Stimulated activated CD8-positive, alpha-beta memory T cell treated with anti-CD3 and anti-CD28 coated beads, Interleukin-12 subunit alpha, Interleukin-12 subunit beta, amount 100 ng/mL, for 24 hours (primary cell): ENCODE results near the gene TCF12.
"Not testable (repeated sequence)": the region's sequence is repeated elsewhere in the genome, so short reads cannot be mapped to it uniquely, and the experiment has no call there.

Experiments used
- DNase-seq: peaks from one replicate; pipeline ENCODE4 v3.0.0-alpha.2; 2020; ENCODE audit errors: extremely low read depth

The TCF12 gene

DNA sequence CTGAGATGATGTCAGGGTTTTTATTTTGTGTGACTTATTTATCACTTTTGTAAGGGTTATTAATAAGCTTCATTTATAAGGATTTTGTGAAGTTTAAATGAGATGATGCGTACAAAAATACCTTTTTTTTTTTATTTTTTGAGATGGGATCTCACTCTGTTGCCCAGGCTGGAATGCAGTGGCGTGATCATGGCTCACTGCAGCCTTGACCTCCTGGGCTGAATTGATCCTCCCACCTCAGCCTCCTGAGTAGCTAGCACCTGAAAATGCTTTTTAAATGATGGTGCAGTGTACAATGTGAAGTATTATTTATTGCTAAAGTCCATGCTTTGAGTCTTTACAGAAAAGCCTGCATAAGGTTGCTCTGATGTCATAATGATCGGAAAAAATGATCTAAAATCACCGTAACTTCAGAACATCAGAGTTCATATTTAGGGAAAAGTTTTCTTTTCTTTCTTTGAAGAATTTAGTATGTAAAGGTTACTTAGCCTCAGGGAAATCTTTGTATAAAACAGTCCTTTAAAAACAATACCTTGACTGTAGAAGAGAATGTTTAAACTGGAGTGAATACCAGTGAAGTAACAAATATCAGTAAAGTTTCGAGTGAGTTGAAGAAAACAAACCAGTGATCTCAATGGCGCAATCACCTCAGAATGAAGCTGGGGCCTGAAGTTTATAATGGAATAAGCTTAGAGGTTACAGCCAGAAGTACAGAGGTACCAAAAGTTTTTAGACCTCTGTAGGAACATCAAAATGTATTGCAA, 29.7 kb downstream of the TCF12 start:
- DNase-seq: no peak

GRCh38 chr15:56948764-56949101, 30.3 kb downstream of the TCF12 start:
- DNase-seq: no peak

DNA sequence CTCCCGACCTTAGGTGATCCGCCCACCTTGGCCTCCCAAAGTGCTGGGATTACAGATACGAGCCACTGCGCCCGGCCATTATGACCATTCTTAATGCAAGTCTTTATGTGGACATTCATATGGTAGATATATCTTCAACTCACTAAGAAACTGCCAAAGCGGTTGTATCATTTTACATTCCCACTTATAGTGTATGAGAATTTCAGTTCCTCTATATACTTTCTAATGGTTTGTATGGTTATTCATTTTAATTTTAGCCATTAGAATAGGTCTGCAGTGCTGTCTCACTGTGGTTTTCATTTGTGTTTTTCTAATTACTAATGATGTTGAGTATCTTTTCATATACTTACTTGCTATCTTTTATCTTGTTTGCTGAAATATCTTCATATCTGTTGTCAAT, 32.5 kb downstream of the TCF12 start:
- no peak for DNase-seq

GRCh38 chr15:56953790-56954189, 35.3 kb downstream of the TCF12 start:
- DNase-seq: no peak

- DNase-seq: not testable (repeated sequence)
These were observed 36.6 kb downstream of the TCF12 start for GRCh38 chr15:56955011-56955410.

DNA sequence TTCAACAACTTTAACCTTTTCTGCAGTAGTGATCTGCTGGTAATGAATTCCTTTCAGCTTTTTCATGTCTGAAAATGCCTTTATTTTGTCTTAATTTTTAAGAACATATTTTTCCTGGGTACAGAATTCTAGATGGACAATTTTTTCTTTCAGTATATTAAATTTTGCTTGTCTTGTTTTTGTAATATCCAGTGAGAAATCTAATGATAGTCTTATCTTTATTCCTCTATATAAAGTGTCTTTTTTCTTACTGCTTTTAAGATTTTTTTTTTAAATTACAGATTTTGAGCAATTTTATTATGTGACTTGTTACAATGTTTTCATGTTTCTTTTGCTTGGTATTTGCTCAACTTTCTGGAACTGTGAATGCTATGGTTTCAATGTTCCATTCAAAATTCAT, 38.1 kb downstream of the TCF12 start:
- DNase-seq: no peak

- DNase-seq: no peak
These were observed 39.5 kb downstream of the TCF12 start for GRCh38 chr15:56957812-56958406.

DNA sequence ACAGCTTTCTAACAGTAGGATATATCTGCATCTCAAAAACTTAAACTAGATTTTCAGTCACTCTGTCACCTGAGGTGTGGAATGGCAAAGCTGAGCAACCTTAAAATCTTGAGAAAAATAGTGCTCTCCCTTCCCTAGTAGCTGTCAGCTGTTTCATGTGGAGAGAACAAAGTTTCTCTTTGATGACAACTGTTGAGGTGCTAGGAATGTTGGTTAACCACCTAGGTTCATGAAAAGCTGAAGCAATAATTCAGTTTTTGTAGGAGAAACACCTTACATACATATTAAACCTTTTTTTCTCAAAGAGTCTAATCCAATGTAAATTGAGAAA, 40.8 kb downstream of the TCF12 start:
- no peak for DNase-seq

- no peak for DNase-seq
These were observed 41.7 kb downstream of the TCF12 start for GRCh38 chr15:56960116-56960515.

- DNase-seq: no peak
These were observed 44.7 kb downstream of the TCF12 start for GRCh38 chr15:56963126-56963525.

- DNase-seq: no peak
These were observed 45.3 kb downstream of the TCF12 start for GRCh38 chr15:56963710-56964109.

DNA sequence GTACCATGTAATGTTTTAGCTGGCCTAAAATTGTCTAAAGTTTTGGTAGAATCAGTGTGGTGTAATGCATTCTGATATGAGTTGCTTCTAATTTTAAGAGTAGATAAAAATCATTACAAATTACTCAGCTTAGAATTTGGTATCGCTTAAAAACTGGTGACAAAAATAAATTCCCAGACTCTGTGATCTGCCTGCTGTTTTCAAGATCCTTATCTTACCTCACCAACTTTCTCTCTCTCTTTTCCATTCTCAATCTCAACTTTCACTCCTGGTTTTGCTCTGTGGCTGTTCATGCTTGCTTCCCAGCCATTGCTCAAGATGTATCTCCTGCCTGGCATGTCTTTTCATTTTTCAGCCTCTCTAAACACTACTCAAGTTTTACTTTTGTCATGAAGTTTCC, 45.7 kb downstream of the TCF12 start:
- DNase-seq: no peak

GRCh38 chr15:56965231-56966013, 47.0 kb downstream of the TCF12 start:
- DNase-seq: no peak

DNA sequence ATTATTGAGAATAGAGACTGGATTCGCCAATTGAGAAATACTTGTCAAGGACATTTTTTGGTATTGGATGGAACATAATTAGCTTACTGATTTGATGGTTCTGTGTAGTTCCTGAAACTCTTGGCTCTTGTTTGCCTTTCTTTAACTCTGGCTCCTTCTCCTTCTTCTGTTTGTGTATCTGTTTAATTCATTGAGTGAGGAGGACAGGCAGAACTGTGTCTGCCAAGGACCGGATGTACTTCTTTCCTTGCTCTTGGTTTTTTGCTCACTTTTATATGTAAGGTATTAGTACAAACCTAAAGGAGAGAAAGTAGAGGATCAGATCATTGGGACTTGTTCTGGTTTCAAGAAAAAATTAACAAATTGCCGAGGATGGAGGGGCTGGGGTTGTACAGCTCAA, 48.9 kb downstream of the TCF12 start:
- no peak for DNase-seq

GRCh38 chr15:56968256-56968655, 49.8 kb downstream of the TCF12 start:
- no peak for DNase-seq

DNA sequence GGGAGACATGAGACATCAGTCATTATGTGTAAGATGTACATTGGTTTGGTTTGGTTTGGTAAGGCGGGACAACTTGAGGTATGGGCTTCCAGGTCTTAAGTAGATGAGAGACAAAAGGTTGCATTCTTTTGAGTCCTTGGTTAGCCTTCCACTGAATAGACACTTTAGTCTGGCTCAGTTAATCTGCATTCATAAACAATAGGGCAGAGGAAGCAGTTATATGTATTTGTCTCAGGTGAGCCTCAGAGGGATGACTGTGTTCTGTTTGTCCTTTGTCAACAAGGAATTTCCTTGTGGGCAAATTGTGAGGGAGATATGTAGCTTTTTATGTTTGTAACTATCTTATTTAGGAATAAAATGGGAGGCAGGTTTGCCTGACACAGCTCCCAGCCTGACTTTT, 50.4 kb downstream of the TCF12 start:
- no peak for DNase-seq

- no peak for DNase-seq
These were observed 50.9 kb downstream of the TCF12 start for GRCh38 chr15:56969265-56969895.

GRCh38 chr15:56971571-56971970, 53.1 kb downstream of the TCF12 start:
- no peak for DNase-seq

DNA sequence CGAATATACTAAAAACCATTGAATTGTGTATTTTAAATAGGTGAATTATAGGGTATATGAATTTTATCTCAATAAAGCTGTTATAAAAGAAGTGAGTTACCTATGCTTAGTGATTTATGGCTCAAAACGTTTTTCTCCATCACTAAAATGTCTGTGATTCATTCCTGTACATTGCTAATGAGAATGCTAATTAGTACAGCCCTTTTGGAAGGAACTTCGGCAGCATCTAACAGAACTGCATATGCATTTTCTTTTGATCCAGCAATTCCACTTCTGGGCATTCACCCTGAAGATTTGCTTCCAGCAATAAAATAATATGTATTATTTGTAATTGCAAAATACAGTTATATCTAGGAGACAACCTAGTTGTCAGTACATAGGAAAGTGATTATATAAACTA, 53.6 kb downstream of the TCF12 start:
- no peak for DNase-seq

DNA sequence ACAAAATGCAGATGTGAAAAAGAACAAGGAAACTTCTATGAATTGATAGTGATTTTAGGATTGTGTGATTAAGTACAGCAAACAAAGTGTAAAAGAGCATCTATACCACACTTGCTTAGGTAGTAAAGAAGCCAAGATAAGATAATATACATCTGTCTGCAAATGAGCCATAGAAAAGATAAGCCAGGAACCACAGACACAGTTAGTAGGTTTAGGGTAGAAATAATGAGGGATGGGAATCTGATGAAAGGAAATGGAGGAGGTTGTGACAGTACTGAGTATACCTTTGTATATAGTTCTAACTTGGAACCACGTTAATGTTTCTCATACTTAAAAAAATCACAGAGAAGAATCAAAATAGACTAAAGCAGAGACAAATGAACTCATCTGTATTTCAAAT, 54.0 kb downstream of the TCF12 start:
- no peak for DNase-seq

DNA sequence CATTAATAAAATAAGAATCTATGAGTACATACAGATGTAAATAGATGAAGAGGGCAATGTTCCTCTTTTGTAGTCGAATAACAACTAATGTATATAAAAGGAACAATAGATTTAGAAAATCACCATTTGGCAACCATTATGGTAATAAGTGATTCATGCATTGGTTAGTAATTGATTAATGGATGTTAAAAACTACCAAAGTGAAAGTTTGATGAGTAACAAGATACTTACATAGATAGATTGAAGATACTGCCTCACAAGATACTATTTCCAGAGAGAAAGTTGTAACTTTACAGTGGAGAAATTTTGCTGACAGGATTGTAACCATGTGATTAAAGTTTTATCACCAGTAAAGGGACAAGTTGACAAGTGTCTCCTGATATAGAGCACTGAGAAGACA, 55.0 kb downstream of the TCF12 start:
- no peak for DNase-seq

GRCh38 chr15:56977232-56977631, 58.8 kb downstream of the TCF12 start:
- no peak for DNase-seq
